Keratinocyte (primary cell): ENCODE data around the gene ANKS1A. TPM values are rescaled to one million over a fixed set of nuclear protein-coding genes. Genes with fewer than 3 reads are reported as not detected.

Experiments used
- DNase-seq: peaks from one replicate; pipeline ENCODE4 v3.0.0-alpha.2; 2011; ENCODE audit warnings: low read depth, missing footprints, low spot score
- FAIRE-seq: peaks from 2 replicates; lab custom pipeline; 2011; peaks lifted over from hg19 to GRCh38; lab: Jason Lieb, UNC
- H2AFZ ChIP-seq: 2 replicates; pipeline ENCODE4 v1.6.0; 2012; ENCODE audit warnings: low read length, control low read depth, inconsistent platforms; ENCODE audit not compliant: control insufficient read depth
- H3K27ac ChIP-seq: 2 replicates; pipeline ENCODE4 v1.5.1; 2011; ENCODE audit warnings: low read length; ENCODE audit not compliant: control insufficient read depth, insufficient read depth
- H3K27me3 ChIP-seq: 3 replicates; pipeline ENCODE4 v1.6.0; 2011; ENCODE audit warnings: low read length; ENCODE audit not compliant: control insufficient read depth, insufficient read depth; ENCODE audit errors: extremely low read depth
- H3K36me3 ChIP-seq, 2 experiments: 2 replicates in 1 of 2; 3 replicates in 1 of 2; pipeline ENCODE4 v1.5.1; 2011; ENCODE audit warnings: low read length in 2 of 2, mild to moderate bottlenecking in 1 of 2; ENCODE audit not compliant: control insufficient read depth in 2 of 2, insufficient read depth in 2 of 2; ENCODE audit errors: extremely low read depth in 1 of 2
- H3K4me1 ChIP-seq: 3 replicates; pipeline ENCODE4 v1.5.1; 2011; ENCODE audit warnings: low read length; ENCODE audit not compliant: control insufficient read depth, insufficient read depth; ENCODE audit errors: extremely low read depth
- H3K4me2 ChIP-seq: 3 replicates; pipeline ENCODE4 v1.6.0; 2011; ENCODE audit warnings: low read depth, low read length; ENCODE audit not compliant: control insufficient read depth, insufficient read depth; ENCODE audit errors: extremely low read depth
- H3K4me3 ChIP-seq, 3 experiments: fragments of 200-600 bp in 1 of 3; sonication (generic) in 1 of 3; 2 replicates in 2 of 3; 3 replicates in 1 of 3; pipeline ENCODE4 v1.5.1; 2011 to 2016; ENCODE audit warnings: low read length in 3 of 3, mild to moderate bottlenecking in 3 of 3, control low read depth in 2 of 3, inconsistent platforms in 1 of 3, low read depth in 1 of 3, mixed read lengths in 1 of 3, mixed run types in 1 of 3, moderate library complexity in 1 of 3; ENCODE audit not compliant: control insufficient read depth in 2 of 3, insufficient read depth in 2 of 3; ENCODE audit errors: extremely low read depth in 1 of 3
- H3K79me2 ChIP-seq: 2 replicates; pipeline ENCODE4 v1.6.0; 2012; ENCODE audit warnings: low read length; ENCODE audit not compliant: control insufficient read depth, insufficient read depth
- H3K9ac ChIP-seq: 3 replicates; pipeline ENCODE4 v1.6.0; 2011; ENCODE audit warnings: low read length; ENCODE audit not compliant: control insufficient read depth, insufficient read depth; ENCODE audit errors: extremely low read depth
- H3K9me1 ChIP-seq: 3 replicates; pipeline ENCODE4 v1.6.0; 2011; ENCODE audit warnings: low read length; ENCODE audit not compliant: control insufficient read depth, insufficient read depth; ENCODE audit errors: extremely low read depth
- H3K9me3 ChIP-seq: 2 replicates; pipeline ENCODE4 v1.5.1; 2012; ENCODE audit warnings: low read depth, low read length; ENCODE audit not compliant: control insufficient read depth
- H4K20me1 ChIP-seq: 3 replicates; pipeline ENCODE4 v1.6.0; 2011; ENCODE audit warnings: low read length; ENCODE audit not compliant: control insufficient read depth, insufficient read depth; ENCODE audit errors: extremely low read depth
- EZH2 ChIP-seq: IDR thresholded peaks from one replicate; pipeline ENCODE4 v1.6.1; 2012; ENCODE audit warnings: inconsistent platforms, mild to moderate bottlenecking, low read length, moderate library complexity
- dilution Hi-C: fragments of 300-500 bp; cut with MboI; formaldehyde crosslinking; loops from one replicate; pipeline ENCODE4 v1.7.0; 2020; ENCODE audit warnings: low sequenced_read_pairs; ENCODE audit not compliant: extremely low pct_ligation_motif_present
- polyA plus RNA-seq, 5 experiments: library from polyadenylated mRNA; depleted of rRNA in 3 of 5; stranded (reverse) in 3 of 5; stranded (forward) in 1 of 5; unstranded in 1 of 5; fragments of >200 nt; gene quantifications; 1 replicate in 1 of 5; 2 replicates in 3 of 5; 3 replicates in 1 of 5; pipeline versions ENCODE4 v1.2.1 to v1.2.3, GENCODE V29; 2011 to 2012; ENCODE audit warnings: missing spikeins in 2 of 5, low read depth in 1 of 5, low replicate concordance in 1 of 5
- TF ChIP-seq, protein P1 (sequence below), 3 experiments: IDR thresholded peaks in 1 of 3; conservative IDR thresholded peaks in 1 of 3; optimal IDR thresholded peaks in 1 of 3; 2 replicates in 2 of 3; 3 replicates in 1 of 3; pipeline versions ENCODE3 to v1.5.1; 2011; ENCODE audit warnings: low read length in 3 of 3, mild to moderate bottlenecking in 3 of 3, moderate library complexity in 2 of 3, control low read depth in 1 of 3, inconsistent platforms in 1 of 3; ENCODE audit not compliant: insufficient read depth in 2 of 3; ENCODE audit errors: extremely low read depth in 1 of 3

The ANKS1A gene
- polyA plus RNA-seq, 1 donor (not counting 4 experiments of a cell fraction or from before 2014, with no cell fraction given): 8.6 TPM

DNA sequence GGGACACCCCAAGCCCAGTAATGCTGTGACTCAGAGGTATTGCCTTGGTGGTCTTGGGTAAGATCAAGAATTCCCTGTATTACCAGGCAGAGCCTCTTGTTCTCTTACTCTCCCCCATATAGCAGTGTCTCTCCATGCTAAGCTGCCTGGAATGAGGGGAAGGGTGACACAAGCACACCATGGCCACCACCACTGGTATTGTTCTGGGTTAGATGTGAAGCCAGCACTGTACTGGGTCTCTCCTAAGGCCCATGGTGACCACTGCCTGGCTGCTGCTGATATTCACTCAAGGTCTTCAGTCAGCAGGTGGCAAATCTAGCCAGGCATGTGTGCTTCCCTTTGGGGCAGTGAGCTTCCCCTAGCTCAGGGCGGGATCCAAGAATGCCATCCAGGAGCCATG lies 37.7 kb upstream of the ANKS1A start:
- Histone ChIP-seq H3K27ac (no peak overlapping the region), H3K36me3 (peaks cover 0 to 5% of the 10 kb centered on the region in 2 experiments), H3K9ac (no peak overlapping the region), H3K9me3 (no peaks in the 10 kb centered on the region), H3K4me2 (no peak overlapping the region), H3K27me3 (no peaks in the 10 kb centered on the region), H2AFZ (no peak overlapping the region), H3K4me3 (no peak overlapping the region), H4K20me1 (no peaks in the 10 kb centered on the region), H3K4me1 (no peaks in the 10 kb centered on the region), H3K79me2 (no peaks in the 10 kb centered on the region), H3K9me1 (no peaks in the 10 kb centered on the region)
- DNase-seq (no peak), FAIRE-seq (no peak)
- dilution Hi-C loops: no loop called here
- TF ChIP-seq, protein P1, sequence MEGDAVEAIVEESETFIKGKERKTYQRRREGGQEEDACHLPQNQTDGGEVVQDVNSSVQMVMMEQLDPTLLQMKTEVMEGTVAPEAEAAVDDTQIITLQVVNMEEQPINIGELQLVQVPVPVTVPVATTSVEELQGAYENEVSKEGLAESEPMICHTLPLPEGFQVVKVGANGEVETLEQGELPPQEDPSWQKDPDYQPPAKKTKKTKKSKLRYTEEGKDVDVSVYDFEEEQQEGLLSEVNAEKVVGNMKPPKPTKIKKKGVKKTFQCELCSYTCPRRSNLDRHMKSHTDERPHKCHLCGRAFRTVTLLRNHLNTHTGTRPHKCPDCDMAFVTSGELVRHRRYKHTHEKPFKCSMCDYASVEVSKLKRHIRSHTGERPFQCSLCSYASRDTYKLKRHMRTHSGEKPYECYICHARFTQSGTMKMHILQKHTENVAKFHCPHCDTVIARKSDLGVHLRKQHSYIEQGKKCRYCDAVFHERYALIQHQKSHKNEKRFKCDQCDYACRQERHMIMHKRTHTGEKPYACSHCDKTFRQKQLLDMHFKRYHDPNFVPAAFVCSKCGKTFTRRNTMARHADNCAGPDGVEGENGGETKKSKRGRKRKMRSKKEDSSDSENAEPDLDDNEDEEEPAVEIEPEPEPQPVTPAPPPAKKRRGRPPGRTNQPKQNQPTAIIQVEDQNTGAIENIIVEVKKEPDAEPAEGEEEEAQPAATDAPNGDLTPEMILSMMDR (optimal IDR thresholded peaks at IDR 0.05 in 1 of 3, IDR thresholded peaks at IDR 0.05 in 1 of 3, conservative IDR thresholded peaks at IDR 0.05 in 1 of 3; ENCODE audit: extremely low read depth in 1 of 3, insufficient read depth in 2 of 3, low read length in 3 of 3): no peak
- TF ChIP-seq EZH2: no peak

DNA sequence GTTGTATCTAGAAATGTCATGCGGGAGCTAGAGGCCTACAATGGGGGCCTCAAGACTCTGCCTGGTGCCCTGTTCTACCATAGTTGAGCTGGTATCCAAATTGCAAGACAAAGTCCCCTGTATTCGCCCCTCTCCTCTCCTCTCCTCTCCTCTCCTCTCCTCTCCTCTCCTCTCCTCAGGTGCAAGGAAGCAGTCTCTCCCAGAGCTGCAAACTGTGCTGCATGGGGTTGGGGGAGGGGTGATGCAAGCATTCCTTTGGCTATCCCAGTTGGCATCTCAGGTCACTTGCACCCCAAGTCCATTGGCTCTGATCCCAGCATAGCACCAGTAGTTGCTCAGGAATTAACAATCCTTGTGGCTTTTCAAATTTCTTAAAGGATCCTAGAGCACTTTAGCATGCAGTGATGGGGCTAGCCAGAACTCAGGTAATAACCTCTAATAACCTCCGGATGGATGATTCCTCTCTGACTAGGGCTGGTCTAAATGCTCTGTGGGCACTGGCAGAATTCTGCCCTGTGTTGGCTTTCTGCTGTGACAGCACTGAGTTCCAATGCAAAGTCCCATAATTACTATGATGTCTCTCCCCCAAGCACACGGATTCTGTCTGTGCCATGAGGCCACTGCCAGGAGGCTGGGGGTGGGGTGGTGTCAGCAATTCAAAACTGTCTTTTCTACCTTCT lies 36.5 kb upstream of the ANKS1A start:
- Histone ChIP-seq H2AFZ (no peak overlapping the region), H3K9me1 (no peaks in the 10 kb centered on the region), H3K36me3 (peaks cover 0 to 7% of the 10 kb centered on the region in 2 experiments), H4K20me1 (no peaks in the 10 kb centered on the region), H3K27ac (no peak overlapping the region), H3K4me3 (no peak overlapping the region), H3K9ac (no peak overlapping the region), H3K4me2 (no peak overlapping the region), H3K79me2 (no peaks in the 10 kb centered on the region), H3K4me1 (no peaks in the 10 kb centered on the region), H3K27me3 (no peaks in the 10 kb centered on the region), H3K9me3 (no peaks in the 10 kb centered on the region)
- DNase-seq: no peak
- FAIRE-seq: no peak
- dilution Hi-C loops: no loop called here
- TF ChIP-seq EZH2: no peak
- TF ChIP-seq, protein P1 (optimal IDR thresholded peaks at IDR 0.05 in 1 of 3, IDR thresholded peaks at IDR 0.05 in 1 of 3, conservative IDR thresholded peaks at IDR 0.05 in 1 of 3; ENCODE audit: extremely low read depth in 1 of 3, insufficient read depth in 2 of 3, low read length in 3 of 3): no peak
